Activated CD4-positive, alpha-beta T cell treated with anti-CD3 and anti-CD28 coated beads, Interleukin-2, amount 50 U/mL, for 1 hour (primary cell): ENCODE data around the gene FBXO42.
"Not testable (repeated sequence)": the region's sequence is repeated elsewhere in the genome, so short reads cannot be mapped to it uniquely, and the experiment has no call there.

ENCODE experiments used
- DNase-seq: peaks from one replicate; pipeline ENCODE4 v3.0.0-alpha.2; 2020

FBXO42 gene

GRCh38 chr1:16241221-16241708, 111.0 kb downstream of the FBXO42 start:
- no peak for DNase-seq

DNA sequence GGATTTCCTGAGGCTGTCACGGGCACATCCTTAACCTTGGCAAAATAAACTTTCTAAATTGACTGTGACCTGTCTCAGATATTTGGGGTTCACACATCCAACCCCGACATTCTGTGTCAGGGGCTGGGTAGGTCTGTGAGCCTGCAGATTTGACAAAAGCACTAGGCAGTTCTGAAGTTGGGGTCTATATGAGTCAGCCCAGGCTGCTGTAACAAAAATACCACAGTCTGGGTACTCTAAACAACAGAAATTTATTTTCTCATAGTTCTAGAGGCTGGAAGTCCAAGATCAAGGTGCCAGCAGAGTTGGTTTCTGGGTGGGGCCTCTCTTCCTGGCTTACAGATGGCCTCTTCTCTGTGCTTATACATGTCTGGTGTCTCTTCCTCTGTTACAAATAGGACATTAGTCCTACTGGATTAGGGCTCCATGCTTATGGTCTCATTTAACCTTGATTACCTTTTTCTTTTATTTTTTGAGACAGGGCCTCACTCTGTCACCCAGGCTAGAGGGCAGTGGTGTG, 112.2 kb downstream of the FBXO42 start:
- DNase-seq = no peak

DNA sequence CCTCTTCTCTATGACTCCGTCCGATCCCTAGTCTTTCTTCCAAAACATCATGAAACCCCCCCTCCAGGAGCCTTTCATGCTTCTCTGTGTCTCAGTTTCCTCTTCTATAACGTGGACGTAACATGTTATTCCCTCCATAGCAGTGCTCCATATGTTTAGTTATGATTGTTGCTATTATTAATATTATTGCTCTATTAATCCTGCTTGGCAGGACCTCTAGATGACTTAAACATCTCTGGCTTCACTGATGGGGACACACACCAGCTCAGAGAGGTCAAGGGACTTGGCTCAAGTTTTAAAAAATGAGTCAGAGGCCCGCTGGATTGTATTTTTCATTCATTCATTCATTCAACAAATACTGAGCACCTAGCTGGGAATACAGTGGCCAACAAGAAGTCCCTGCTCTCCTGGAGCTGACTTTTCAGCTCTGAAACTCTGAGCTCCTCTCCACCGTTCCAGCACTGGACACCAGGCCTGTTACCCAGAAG, 114.9 kb downstream of the FBXO42 start:
- no peak for DNase-seq

DNA sequence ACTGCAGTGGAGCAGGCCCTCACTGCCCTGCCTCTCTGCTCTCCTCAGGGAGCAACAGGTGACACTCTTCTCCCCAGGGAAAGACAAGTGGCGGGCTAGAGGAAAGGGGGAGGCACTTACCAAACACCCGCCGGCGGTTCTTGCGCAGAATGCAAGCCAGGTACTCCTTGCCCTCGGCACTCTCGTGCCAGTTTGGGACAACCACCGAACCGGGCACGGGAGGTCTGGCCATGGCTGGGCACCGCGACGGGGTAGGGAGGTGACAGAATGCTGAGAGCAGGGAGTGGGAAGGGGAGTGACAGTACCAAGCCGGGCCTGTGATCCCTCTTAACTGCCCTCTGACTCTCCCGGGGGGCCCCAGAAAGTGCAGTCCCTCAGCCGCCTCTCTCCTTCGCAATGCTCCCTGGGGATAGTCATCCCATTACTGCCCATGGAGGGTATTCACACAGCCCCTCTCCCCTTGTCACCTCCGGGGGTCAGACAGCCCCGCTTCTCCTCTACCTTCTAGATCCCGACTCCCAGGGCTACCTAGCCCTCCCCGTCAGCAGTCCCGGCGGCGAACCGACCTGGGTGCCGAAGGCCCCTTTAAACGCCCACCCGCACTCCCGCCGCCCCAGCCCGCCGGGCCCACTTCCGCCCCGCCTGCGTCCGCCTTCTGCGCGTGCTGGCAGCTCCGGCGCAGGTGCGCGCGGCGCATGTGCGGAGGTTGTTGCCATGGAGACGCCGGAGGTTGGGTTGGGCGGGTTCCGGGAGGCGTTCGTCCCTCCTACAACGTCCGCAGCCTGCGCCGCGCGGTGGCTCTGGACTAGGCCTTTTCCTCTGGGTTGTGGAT, 115.6 kb downstream of the FBXO42 start, which contains the start of gene CPLANE2:
CPLANE2 (minus strand) TSS at position 673 of the 832 bp plus-strand sequence; CDS start at position 232, 441 bp downstream.
- peak; percentile 95 for DNase-seq

GRCh38 chr1:16235944-16236510, 116.3 kb downstream of the FBXO42 start:
- DNase-seq = peak; percentile 49

- no peak for DNase-seq
These were observed 116.9 kb downstream of the FBXO42 start for GRCh38 chr1:16235347-16235746.

DNA sequence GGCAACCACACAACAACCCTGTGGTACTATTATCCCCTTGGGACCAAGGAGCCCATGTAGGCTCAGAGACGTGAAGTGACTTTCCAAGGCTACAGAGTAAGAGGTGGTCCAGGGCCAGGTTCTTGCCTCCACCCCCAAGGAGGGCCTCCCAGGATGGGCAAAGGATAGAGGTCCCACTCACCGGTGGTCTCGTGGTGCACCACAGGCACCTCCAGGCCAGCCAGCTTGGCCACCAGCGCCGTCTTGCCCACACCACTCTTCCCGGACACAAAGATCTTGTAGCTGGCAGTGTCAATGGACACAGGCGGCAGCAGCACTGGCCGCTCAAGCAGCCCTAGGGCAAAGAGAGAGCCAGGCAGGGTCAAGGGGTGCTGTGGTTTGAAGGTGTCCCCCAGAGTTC, 118.8 kb downstream of the FBXO42 start:
- DNase-seq = no peak

DNA sequence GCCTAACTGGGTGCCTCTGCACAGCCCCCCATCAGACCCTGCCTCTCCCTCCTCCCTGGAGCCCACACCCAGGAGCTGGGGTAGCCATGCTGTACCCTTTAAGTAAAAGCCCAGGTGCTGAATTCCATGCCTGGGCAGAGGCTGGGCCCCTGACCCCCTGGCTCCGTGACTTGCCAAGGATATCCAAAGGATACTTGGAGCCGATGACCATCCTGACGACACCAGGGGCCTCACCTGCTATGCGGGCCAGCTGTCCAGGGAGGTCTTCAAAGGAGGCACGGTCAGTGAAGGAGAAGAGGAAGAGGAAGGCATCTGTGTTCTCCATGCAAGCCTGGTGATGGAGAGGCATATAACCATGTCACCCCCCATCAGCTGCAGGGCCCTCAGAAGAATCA, 120.0 kb downstream of the FBXO42 start:
- no peak for DNase-seq

DNA sequence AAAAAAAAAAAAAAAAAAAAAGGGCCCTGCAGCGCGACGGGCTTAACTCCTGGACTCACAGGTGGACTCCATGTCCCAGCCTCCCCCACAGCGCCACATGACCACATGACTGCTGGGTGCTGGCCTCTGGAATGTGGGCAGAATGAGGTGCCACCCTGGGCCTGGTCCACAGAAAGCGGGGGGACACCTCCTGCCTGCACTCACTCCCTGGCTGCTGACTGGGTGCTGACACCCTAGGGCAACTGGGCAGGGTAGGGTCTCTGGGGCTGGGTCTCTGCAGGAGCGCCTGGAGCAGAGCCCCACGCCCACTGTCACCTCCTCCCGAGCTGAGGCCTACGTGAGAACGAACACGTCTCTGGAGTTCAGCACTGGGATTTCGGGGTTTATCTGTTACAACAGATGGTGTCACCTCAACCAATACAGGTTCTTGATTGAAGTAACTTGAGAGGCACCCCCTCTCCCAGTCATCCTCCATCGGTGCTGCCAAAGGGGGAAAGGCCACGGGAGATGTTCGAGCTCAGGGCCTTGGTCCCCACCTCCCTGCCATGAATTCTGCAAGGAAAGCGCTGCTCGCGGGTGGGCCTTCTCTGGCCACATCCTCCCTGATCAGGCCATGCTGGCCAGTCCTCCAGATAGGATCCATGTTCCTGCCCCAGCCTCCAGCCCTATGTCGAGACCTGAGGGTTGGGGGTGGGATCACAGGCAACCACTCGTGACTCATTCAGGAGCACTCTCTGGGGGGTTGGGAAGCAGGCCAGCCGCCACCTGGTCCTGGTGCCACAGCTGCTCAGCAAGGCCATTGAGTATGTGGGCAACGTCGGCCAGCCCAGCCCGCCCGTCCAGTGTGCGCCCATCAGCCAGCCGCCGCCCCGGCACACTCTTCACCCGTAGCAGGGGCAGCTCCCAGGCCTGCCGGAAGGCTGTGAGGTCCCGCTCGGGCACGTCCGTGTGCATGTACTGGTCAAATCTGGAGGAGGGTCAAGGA, 120.7 kb downstream of the FBXO42 start:
- DNase-seq = no peak

DNA sequence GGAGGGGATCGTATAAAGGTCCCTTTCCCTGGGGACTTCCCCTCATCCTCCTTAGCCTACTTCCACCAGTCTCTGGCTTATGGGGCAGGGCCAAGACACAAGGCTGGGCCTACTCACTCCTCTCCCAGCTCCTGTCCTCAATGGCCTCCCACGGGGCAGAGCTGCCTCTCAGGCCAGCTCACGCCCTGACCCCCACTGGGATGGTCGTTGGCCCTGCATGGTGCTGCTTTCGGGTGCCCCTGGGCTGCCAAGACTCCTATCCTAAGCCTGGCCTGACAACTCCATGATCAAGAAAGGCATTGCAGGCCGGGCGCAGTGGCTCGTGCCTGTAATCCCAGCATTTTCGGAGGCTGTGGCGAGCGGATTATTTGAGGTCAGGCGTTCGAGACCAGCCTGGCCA, 121.5 kb downstream of the FBXO42 start:
- no peak for DNase-seq

DNA sequence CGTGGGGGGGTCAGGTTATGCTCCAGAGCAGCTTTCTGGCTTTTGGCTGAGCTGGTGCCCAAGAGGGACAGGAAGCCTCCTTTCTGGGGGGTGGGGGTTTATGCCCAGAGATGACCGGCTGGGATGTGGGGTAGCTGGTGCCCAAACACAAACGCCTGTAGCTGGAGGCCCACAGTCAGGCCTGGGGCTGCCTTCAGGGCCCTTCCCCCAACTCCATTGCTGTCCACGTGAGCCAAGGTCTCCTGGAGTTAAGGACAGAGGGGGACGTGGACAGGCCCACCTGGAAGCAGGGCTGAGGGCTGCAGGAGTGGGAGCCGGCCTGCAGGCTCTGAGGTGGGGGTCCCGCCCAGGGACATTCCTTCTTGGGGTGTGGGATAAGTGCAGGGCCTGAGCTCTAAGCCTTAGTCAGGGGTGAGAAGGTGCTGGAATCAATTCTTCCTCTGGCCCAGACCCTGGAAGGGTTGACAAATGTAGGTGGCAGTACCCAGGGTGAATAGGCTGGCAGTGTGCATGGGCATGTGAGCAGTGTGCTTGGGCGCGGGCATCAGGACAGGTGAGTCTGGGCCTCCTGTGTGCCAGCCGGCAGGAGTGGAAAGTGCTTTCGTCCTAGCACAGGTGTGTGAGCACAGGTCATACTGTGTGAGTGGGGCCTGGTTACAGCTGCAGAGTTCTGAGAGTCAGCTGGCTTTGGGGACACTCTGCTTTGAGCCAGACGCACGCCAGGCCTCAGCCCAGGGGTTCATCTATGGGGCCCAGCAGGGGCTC, 122.1 kb downstream of the FBXO42 start:
- DNase-seq = no peak

DNA sequence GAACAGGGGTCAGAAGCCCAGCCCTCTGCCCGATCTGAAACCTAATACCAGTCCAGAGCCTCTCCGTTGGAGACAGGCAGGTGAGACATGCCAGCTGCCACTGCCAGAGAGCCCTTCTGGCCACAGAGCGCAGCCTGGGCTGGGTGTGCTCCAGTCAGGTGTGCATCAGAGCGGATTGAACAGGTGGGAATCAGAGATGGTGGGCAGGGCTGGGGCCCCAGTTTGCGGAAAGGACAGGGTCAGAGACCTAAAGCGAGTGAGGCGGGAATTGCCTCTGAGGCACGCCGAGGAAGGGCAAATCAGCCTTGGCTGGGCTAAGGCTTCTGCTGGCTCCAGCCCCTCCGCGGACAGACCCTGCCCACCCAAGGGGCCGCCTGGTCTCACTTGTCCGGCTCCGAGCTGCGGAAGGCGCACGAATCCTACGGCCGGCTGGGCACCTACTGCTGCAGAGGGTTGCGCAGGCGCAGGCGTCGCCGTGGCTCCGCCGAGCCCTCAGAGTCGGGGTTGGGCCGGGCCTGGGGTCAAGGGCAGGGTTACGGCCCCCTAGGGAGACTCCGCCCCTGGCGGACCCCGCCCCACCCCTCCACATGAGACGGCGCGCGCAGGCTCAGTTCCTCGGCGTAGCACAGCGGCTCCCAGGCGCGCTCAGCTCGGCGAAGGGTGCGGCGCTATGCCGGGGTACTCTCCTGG, 125.6 kb downstream of the FBXO42 start:
- no peak for DNase-seq

GRCh38 chr1:16226129-16226489, 126.2 kb downstream of the FBXO42 start:
- no peak for DNase-seq

DNA sequence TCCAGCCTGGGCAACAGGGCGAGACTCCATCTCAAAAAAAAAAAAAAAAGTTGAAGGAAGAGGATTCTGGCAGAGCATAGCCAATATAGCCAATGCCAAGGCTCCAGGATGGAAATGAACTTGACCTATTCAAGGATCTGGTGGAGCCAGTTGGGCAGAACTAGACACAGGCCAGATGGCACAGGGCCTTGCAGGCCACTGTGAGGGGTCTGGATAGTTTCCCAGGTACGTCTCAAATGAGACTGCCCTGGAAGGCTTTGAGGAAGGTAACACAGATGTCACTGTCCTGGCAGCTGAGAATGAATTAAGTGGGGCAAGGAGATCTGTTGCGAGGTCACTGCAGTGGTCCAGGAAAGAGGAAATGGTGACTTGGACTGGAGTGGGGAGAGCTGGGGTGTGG, 127.8 kb downstream of the FBXO42 start:
- no peak for DNase-seq

- DNase-seq = not testable (repeated sequence)
These were observed 129.6 kb downstream of the FBXO42 start for GRCh38 chr1:16222716-16223115.

GRCh38 chr1:16221499-16221898, 130.8 kb downstream of the FBXO42 start:
- DNase-seq = no peak

GRCh38 chr1:16219968-16220500, 132.2 kb downstream of the FBXO42 start:
- DNase-seq = no peak

- DNase-seq = no peak
These were observed 133.6 kb downstream of the FBXO42 start for GRCh38 chr1:16218674-16219071.

DNA sequence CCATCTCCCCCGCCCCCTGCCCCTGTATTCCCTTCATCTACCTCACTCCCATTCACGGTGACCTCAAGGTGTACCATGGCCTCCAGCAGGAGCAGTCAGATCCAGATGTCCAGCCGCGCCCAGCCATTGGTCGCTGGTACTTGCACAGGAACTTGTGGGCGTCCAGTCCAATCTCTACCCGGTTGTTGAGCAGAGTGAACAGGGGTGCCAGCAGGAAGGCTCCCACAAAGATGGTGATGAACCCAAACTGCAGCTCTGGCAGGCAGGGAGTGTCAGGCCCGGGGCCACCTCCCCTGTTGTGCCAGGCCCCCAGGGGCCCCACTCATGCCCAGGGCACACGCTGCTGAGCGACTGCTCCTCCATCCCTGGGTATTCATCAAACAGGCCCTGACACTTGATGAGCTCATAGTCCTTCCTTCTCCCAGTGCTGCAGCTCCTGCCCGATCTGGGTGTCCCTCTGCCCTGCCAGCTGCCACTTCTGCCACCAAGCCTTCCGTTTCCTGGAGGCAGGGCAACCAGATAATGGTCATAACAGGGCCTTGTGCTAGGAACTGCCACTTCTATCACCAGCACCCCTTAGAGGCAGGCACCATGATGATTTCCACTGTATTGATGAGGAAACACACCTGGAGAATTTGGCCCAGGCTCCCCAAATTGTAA, 134.1 kb downstream of the FBXO42 start:
- no peak for DNase-seq

DNA sequence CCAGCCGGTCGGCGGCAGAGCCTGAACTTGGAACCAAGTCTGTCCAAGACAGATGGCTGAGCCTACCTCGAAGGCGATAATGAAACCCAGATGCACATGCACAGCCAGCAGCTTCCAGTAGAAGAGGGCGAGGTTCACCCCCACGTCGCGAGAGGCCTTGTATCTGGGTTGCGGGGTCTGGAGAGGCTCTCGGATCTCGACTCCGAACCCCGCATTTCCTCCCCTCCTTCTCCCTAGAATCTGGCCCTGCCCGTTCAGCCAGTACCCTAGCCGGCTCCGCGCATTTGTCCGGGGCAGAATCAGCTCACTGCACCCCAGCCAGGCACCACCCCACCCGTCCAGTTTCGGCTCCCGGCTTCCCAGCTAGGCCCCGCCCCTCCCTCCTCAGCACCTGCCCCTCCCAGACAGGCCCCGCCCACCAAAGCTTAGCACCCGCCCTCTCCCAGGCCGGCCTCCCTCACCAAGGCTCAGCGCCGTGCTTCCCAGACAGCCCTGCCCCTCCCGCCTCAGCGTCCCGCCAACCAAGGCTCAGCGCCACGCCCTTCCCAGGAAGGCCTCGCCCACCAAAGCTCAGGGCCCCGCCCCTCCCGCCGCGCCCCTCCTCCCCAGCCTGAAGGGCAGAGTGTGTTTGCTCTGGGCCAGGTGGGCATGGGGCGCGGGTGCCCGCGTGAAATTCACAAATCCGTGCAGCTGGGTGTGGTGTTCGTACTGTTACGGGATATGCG, 135.1 kb downstream of the FBXO42 start:
- DNase-seq = peak; percentile 94
